Measurements from ENCODE around the gene C1orf115.
"Not testable (repeated sequence)": the region's sequence is repeated elsewhere in the genome, so short reads cannot be mapped to it uniquely, and the experiment has no call there.

C1orf115 gene

GRCh38 chr1:220690140-220691052, at the start of gene C1orf115:
C1orf115 (plus strand) TSS chr1:220690363; CDS start chr1:220690403, 40 bp downstream.
- DNase-seq: peak; percentile 90

DNA sequence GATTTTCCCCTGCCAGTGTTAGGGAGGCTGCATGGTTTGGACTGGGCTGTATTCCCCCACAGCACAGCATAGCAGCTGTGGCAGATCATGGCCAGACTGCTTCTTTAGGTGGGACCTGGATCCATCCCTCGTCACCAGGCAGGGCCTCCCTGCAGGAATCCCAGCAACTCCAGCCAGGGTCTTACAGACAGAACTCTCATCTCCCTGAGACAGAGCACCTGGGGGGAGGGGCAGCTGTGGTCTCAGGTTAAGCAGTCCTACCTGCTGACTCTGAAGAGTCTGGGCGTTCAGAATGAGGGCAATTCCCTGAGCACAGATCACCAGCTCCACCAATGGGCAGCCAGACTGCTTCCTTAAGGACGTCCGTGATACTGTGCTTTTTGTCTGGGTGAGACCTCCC, 47.9 kb upstream of the C1orf115 start:
- no peak for DNase-seq

DNA sequence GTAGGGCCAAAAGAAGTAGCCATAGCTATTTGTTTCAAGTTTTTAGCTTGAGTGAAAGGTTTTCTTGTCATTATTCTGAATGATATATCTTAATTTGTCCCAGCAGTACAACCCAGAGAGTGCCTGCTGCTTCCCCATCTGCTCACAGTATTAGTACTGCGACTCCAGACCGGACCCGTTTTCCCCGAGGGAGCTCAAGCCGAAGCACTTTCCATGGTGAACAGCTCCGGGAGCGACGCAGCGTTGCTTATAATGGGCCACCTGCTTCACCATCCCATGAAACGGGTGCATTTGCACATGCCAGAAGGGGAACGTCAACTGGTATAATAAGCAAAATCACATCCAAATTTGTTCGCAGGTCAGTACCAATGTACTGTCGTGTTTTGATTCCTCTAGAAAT, 37.2 kb upstream of the C1orf115 start:
- peak; percentile 94 for DNase-seq

DNA sequence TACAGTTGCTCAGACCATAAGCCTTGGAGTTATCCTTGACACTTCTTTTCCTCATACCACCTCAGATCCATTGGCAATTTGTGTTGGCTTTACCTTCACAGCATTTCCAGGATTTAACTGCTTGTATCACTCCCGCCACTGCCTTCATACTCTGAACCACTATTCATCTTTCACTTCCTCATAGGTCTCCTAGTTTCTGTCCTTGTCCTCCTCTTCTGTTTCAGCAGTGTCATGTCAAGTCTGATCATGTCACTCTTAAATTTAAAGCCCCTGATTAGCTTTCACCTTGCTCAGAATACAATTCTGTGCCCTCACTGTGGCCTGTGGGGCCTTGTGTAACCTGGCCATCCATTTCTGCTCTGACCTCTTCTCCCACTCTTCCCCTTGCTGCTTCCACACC, 34.7 kb upstream of the C1orf115 start:
- DNase-seq: no peak

DNA sequence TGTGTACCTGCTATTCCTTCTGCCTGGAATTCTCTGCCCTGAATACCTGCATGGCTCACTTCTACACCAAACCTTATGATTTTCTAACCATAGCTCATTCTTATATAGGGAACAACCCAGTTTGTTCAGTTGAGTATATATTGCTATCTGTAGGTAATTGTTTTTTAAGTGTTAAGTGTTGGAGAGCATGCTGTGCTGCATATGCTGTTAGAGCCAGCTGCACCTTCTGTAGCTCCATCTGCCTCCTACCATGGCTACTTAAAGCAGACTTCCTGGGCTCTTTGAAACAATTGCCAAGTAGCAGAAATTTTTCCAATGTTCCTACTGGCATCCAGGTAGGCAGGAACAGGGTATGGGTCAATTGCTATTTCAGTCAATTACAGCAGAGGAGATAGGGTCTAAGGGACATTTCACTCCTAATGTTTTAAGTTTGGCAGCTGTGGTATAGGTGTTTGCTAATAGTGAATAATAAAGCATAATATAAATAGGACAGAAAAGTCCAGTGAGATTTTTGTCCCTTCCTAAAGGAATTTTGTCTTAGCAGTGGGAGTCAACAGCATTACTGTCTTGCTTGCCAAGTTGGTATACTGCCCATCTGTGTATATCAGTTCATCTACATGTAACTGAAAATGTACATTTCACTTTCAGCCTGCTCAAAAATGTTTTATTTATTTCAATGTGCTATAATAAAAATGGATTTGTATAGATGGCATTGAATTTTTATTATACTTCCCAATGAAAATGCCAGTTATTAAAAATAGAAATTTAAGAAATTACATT, 34.0 kb upstream of the C1orf115 start:
- peak; percentile 64 for DNase-seq

GRCh38 chr1:220666349-220666748, 23.8 kb upstream of the C1orf115 start:
- no peak for DNase-seq

DNA sequence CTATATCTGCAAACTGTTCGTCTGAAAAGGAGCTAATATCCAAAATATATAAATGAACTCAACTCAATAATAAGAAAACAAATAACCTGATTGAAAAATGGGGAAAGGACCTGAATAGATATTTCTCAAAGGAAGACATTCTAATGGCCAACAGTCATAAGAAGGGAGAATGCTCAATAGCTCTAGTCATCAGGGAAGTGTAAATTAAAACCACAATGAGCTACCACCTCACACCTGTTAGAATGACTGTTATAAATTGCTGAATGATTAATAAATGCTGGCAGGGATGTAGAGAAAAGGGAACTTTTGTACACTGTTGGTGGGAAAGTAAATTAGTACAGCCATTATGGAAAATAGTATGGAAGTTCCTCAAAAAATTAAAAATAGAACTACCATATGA, 21.2 kb upstream of the C1orf115 start:
- no peak for DNase-seq

DNA sequence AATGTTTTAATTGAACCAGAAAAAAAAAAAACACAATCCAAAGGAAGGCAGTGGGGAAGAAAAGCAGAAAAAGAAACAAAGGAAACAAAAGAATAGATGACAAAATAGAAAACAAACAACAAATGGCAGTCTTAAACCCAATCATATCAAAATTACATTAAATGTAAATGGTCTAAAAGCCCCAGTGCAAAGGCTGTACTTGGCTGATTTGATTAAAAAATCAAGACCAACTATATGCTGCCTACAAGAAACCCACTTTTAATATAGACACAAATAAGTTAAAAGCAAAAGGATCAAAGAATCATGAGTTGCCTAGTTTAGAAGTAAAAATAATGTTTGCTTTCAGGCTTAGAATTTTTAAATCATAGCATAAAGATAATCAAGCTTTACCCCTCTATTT, 19.8 kb upstream of the C1orf115 start:
- DNase-seq: no peak

DNA sequence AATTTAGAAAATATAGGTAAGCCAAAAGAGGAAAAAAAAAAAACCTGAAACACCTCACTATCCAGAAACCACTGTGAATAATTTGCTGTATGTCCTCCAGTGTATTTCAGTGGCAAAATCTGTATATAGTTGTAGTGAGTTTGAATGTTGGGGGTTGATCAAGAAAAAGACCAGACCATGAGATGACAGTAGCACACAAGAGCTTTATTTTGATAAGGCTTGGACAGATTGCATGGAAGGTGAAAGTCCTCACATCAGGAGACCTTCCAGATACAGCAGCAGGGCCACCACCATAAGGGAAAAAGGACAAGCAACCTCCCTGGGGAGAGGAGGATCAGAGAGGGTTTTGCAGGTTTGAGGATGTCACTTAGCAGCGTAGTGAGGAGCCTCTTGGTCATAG, 16.2 kb upstream of the C1orf115 start:
- no peak for DNase-seq

DNA sequence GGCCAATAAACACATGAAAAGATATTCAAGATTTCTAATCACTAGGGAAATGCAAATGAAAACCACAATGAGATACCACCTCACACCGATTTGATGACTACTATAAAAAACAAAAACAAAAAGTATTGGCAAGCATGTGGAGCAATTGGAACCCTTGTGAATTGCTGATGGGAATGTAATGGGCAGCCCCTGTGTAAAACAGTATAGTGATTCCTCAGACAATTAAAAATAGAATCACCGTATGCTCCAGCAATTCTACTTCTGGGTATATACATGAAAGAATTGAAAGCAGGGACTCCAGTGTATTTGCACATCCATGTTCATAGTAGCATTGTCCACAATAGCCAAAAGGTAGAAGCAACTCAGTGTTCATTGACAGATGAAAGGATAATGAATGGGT, 12.9 kb upstream of the C1orf115 start:
- DNase-seq: no peak

GRCh38 chr1:220680085-220680687, 10.0 kb upstream of the C1orf115 start:
- DNase-seq: peak; percentile 6

DNA sequence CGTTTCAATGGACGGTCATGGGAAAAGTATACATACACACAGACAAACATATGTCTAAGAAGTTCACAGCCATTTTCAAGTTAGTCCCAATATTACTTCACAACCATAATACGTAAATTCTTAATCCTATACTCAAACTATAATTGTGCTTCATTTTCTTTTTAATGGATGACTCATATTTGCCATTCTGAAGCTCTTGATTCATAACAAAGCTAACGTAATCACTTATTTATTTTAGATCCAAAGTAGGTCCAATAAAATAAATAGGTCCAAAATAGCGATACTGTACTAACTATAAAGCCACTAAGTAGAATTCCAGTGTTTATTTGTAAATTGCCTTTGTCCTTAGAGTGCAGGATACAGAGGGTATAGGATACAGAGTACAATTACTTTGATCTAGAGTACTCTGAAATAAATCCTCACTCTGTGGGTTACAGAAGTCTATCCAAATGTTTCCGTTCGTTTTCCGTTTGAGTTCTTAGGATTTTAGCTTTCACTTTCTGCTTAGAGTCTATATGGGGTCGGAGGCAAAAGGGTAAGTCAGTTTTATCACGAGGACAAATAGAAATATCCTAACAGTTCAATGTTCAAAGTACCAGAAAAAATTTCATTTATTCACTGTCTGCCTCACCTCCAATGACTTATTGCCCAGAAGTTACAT, 8.8 kb upstream of the C1orf115 start:
- no peak for DNase-seq

DNA sequence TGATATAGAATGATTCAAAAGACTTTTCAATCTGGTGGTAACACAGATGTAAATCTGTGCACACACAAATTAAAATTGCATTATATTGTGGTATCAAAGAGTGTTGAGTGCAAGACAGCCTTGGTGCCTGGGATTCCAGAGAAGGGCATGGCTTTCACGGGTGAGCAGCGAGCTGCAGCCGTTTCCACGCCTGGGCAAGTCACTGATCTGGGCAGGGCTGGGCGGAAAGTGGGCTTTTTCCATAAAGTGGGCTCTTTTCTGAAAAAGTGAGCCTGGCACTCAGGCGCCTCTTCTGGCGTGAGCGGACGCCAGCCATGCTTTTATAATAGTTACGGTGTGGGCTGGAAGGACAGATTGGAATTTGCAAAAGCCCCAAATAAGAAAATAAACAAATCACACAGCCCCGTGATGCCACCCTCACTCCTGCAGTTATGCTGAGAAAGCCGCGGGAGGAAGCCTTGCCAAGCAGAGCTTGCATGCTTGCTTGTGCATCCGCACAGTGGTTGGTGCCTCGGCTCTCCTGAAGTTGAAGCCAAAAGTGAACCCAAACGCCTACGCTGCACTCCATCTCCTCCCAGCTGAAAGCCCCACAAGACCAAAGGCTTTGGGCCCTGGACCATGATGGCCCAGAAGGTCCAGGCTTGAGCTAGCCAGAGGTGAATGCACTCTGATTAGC, 7.1 kb upstream of the C1orf115 start:
- no peak for DNase-seq

GRCh38 chr1:220683716-220684115, 6.4 kb upstream of the C1orf115 start:
- not testable (repeated sequence) for DNase-seq

- peak; percentile 80 for DNase-seq
These were observed 5.3 kb upstream of the C1orf115 start for GRCh38 chr1:220684890-220685289.

DNA sequence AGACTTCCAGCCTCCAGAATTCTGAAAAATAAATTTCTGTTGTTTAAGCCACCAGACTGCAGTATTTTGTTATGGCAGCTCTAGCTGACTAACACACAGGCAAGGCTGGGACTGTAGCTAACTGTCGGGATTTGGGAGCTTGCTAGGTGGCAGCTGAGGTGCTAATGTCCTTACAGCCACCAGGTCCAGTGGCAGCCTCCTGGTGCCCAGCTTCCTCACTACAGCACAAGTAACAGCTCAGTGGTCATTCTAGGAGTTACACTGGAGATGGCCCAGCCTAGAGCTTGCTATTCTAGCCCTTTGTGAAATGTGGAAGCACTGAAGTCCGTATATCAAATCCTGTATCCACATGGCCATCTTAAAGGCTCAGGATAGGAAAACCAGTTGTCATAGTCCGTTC, 4.3 kb upstream of the C1orf115 start:
- DNase-seq: no peak

DNA sequence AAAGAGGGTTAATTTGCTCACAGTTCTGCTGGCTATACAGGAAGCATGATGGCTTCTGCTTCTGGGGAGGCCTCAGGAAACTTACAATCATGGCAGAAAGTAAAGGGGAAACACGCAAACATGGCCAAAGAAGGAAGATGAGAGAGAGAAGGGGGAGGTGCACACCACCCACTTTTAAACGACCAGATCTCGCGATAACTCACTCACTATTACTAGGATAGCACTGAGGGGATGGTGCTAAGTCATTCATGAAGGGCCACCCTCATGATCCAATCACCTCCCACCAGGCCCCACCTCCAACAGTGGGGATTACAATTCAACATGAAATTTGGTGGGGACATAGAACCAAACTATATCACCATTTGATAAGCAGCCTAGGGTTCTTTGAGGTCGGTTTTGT, 2.4 kb upstream of the C1orf115 start:
- no peak for DNase-seq

DNA sequence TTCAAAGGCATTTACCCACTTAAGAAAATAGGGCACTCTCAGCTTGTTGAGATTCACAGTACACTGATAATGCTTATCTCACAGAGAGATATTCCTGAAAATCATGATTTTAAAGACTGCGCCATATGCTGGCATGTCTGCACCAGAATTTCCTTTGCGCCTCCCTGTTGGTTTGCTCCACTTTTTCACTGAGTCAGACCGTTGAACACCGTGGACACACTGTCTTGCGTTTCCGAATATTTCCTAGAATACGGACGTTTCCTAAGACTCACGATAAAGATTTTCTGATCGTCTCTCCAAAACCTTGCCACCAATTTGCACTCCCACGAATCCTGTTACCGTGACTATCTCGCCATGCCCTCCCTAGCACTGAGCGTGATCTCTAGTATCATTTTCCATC, 497 bp upstream of the C1orf115 start:
- no peak for DNase-seq

DNA sequence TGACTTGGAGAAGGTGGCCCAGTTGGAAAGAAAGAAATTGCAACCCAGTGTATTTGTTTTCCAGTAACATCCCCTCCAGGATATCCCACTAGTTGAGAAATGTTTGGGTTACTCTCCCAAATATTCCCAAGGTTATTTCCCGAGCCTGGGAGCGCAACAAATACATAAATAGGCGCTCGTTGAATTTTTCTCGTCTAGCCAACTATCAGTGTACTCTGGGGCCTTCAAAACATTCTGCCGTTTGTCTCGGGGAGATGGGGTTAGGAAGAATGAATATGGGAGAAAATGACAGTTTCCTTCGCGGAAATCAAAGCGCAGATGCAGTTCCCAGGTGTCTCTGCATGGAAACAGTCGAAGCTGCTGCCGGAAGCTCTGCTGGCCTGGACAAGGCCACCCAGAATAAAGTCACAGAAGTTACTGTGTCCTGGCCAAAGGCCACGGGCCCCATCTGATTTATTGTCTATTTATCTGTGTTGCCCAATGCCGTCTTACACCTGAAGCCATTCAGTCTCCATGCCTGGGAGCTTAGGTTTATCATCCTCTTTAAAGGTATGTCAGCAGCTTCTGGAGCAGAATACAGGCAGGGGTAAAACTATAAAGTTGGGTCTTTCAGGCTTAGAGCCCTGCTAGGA, 1.0 kb downstream of the C1orf115 start:
- no peak for DNase-seq

DNA sequence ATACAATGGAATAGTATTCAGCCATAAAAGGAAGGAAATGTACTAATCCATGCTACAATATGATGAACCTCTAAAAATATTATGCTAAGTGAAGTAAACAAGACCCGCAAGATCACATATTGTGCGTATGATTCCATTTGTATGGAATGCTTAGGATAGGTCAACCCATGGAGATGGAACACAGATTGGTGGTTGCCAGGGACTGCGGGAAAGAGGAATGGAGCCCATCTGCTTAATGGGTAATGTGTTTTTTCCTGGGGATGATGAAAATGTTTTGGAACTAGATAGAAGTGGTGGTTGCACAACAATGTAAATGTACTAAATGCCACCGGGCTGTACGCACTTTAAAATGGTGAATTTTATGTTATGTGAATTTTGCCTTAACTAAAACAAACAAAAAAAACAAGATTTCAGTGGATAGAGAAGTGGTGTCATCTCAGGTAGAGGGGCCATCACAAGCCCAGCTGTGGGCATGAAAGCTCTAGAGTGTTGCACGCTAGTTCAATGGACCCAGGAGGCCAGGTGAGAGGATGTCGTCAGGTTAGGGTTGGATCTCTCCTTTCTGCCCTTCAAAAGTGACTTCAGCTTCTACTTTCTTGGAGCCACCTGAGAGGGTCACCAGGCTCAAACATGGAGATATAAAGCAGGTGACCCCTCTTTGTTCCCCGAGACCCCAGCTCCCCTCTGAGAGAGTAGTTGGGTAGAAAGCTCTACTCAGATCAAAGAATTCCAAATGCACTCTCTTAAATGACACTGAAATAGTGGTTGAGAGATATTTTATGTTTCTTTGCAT, 2.5 kb downstream of the C1orf115 start:
- DNase-seq: no peak

DNA sequence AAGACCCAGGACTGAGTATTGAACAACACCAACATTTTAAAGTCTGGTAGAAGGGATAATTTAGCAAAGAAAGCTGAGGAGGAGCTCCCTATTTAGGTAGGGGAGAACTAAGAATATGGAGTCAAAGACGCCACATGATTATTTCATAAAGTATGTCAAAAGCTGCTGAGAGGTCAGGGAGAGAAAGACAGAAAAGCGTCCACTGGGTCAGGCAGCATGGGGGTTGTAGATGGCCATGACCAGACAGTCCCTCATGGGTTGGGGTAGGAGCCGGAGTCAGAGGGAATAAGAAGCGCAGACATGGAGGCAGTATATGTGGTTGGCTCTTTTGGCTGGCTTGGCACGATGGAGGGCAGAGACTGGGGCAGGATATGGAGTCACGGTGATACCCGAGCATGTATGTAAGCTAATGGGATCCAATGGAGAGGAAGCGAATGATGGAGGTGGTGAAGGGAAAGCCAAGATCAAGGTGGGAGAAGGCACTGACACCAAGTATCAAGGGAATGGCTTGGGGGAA, 4.8 kb downstream of the C1orf115 start:
- no peak for DNase-seq
